HG03571 (cell line): ENCODE results near the gene ADGRB3.

Source experiments
- ATAC-seq: cut with Tn5 transposase; IDR thresholded peaks from one replicate; pipeline ENCODE4 v1.9.1; 2021; ENCODE audit not compliant: unreplicated experiment

ADGRB3 gene

DNA sequence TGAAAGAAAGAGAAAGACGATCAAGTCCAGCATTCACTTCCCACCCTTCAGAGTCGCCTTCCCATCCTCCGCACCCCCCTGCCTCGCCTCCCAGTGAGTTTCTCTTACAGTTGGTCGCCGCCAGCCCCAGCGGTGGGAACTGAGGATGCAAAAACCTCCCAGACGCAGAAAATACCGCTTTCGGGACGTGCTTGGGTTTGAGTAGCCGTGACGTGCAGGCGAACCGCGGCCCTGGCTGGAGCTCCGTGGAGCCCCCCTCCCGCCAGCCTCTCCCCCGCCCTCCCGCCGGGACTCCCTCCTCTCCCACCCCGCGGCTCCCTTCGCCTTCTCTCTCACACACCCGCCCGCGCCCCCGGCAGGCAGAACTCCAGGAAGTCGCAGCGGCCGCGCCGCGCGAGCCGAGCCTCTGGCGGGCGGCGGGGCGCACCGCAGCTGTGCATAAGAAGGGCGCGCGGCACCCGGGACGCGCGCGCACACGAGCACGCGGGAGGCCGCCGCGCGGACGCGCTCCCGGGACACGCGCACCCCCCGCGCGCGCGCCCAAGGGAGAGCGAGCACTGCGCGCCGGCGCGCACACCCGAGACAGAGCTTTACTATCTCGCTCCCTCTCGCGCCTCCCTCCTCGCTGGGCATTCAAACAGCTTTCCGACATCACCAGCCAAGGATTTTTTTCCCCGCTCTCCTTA lies at the start of gene ADGRB3:
TSS of gene ADGRB3 (plus strand) at position 557 of the 686 bp plus-strand sequence. CDS start 3,394 bp downstream, outside the sequence.
- peak; percentile 81 for ATAC-seq

DNA sequence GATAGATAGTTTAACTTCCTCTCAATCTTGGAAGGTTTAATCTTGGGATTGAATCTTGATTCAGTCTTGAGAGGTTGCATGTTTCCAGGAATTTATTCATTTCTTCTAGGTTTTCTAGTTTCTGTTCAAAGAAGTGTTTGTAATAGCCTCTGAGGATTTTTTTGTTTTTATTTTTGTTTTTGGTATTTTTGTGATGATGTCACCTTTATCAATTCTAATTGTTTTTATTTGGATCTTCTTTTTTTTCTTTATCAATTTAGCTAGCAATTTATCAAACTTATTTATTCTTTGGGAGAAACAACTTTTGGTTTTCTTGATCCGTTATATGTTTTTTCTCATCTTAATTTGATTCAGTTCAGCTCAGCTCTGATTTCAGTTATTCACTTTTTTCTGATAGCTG lies 41.5 kb upstream of the ADGRB3 start:
- no peak for ATAC-seq

DNA sequence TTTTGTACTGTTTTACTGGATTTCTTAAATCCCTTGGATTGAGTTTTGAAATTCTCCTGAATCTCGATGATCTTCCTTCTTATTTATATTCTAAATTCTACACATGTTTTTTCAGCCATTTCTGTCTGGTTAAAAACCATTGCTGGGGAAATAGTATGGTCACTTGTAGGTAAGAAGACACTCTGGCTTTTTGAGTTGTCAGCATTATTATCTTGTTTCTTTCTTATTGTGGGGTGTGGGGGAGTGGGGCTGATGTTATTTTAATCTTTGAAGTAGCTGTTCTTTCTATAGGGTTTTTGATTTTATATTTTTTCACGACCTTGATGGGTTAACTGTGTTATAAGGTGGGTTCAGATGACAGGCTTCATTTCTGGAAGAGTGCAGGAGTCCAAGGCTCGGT lies 37.4 kb upstream of the ADGRB3 start:
- no peak for ATAC-seq

DNA sequence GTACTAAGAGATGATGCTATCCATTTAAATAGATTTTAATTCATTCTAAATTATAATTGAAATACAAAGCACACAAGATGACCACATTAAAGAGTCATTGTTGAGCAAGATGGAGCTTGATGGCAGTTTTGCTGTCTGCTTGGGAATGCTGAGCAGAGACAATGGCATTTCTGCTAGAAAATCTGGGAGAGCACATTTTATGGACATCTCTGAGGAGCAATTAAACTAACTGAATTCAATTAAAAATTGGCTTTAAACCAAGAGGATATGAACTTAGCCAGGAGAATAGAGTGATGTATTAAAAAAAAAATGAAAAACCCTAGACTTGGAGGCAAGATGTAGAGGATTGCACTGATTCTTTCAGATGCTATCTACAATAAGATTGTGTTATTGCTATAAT lies 19.1 kb upstream of the ADGRB3 start:
- ATAC-seq: no peak

- no peak for ATAC-seq
Observed at GRCh38 chr6:68625998-68626397, 9.1 kb upstream of the ADGRB3 start.

DNA sequence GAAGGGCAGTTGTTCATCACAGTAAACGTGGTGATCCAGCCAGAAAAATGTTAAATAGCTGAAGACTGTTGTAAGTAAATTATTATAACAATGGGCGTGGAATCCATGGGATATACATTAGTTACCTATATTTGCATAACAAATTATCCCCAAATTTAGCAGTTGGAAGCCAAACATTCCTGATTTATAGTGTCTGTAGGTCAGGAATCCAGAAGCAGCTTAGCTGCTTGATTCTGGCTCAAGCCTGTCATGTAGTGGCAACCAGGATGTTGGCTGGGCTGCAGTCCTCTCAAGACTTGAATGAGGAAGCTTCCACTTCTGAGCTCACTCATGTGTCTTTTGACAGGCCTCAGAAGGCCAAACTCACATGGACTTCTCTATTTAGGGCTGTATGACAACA lies 6.9 kb upstream of the ADGRB3 start:
- ATAC-seq: no peak

- no peak for ATAC-seq
Observed at GRCh38 chr6:68632734-68633133, 2.3 kb upstream of the ADGRB3 start.

GRCh38 chr6:68633281-68633971 lies 1.7 kb upstream of the ADGRB3 start:
- ATAC-seq: no peak

- ATAC-seq: no peak
Observed at GRCh38 chr6:68633972-68634725, 933 bp upstream of the ADGRB3 start.

GRCh38 chr6:68635412-68635705 lies 277 bp downstream of the ADGRB3 start:
- peak; percentile 4 for ATAC-seq

DNA sequence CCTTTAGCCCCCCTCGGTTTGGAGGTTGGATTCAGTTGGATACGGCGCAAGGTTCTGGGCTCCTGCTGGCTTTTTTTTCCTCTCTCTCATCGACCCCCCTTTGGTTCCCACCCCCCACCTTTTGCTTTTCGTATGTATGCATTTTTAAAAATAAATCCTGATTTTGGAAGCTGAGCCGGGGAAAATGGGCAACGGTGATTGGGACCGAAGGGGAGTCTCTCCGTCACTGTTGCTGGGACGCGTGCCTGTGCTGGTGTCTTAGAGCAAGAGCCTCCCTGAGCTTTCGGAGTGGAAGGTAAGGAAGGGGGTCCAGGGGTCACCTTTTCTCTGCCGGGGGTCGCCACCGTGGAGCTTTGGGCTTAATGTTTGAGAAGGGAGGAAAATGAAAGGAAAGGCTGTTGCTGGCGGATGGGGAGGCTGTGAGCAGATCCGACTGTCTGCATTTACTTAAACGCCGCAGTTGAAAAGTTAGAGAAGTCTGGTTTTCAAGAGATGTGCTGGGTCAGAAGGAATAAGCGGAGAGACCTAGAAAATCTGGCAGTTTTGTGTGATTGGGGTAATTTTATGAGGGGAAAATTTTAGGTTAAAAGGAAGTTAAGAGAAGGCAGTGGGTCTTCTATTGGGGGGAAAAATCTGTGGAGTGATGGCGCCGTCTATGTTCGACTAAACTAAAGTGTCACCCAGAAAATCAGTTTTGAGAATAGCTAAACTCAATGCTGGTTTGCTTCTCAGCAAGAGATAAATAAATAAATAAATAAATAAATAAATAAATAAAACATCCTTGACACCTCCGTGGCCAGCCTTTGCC lies 828 bp downstream of the ADGRB3 start:
- no peak for ATAC-seq

- ATAC-seq: no peak
Observed at GRCh38 chr6:68636666-68637065, 1.6 kb downstream of the ADGRB3 start.

DNA sequence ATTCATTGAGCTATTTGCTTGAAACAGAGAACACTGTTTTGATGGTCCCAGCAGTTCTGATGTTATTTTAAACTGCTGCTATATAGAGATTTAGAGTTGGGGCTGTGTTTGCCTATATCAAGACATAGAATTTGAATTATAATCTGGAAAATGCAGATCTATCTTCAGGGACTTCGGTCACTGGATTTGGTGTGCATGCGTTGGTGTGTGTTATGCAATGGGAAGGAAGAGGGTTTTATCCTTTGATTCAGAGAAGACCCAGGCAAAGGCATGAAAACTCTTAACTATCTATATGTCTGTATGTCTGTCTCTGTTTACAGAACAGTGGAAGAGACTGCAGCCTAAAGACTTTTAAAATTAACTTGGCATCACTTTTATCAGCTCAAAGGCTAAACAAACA lies 2.0 kb downstream of the ADGRB3 start:
- no peak for ATAC-seq

DNA sequence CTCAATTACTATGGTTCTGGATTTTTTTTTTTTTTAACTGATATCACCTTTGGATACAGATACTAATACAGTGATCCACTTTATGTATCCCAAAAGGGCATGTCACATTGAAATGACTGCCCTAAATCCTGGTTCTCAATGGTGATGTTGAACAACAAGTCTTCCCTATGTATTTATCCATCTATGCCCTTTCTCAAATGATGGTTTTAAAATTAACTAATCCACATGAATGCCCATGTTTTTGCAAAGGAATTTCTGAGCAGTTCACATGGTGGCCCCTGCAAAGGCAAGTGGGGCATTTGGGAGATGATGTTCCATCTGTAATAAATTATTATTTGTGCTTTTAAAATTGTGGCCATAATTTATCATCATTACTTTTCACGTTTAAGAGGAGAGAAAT lies 2.7 kb downstream of the ADGRB3 start:
- no peak for ATAC-seq

- ATAC-seq: no peak
Observed at GRCh38 chr6:68638230-68638900, 3.3 kb downstream of the ADGRB3 start.

DNA sequence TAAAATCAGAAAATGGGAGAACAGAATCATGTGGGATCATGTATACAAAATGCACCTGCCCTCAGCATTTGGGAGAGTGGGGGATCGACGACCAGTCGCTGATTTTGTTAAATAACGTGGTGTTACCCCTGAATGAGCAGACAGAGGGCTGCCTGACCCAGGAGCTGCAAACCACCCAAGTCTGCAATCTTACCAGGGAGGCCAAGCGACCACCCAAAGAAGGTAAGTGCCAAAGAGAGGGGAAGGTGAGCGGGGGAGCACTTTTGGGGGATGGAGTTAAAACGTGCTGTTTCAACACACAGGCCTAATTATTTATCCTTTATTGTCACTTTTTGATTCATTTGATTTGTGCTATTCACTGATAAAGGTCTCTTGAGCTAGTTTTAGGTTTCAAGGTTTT lies 4.1 kb downstream of the ADGRB3 start:
- no peak for ATAC-seq

GRCh38 chr6:68639826-68640490 lies 4.9 kb downstream of the ADGRB3 start:
- ATAC-seq: no peak

- ATAC-seq: no peak
Observed at GRCh38 chr6:68640491-68640835, 5.4 kb downstream of the ADGRB3 start.

DNA sequence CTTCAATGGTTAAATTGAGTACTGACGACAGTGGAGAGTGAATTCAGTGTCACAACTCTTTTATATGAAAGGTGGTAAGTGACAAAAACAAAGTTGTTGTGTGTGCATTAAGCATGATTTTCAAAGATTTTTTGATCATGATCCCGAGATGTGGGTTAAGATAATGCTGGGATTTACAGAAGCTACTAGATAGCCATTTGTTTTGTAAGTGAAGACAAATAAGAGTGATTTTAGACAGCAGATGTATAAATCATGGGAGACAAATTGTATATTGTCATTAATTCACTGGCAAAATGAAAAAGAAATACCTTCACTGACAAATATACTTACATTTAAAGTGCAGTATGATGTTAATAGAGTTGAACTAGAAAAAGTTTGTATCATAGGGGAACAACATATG lies 6.1 kb downstream of the ADGRB3 start:
- ATAC-seq: no peak

- no peak for ATAC-seq
Observed at GRCh38 chr6:68642081-68642480, 7.0 kb downstream of the ADGRB3 start.
